ENCODE measurements around the gene KLHL36.

Gene KLHL36

DNA sequence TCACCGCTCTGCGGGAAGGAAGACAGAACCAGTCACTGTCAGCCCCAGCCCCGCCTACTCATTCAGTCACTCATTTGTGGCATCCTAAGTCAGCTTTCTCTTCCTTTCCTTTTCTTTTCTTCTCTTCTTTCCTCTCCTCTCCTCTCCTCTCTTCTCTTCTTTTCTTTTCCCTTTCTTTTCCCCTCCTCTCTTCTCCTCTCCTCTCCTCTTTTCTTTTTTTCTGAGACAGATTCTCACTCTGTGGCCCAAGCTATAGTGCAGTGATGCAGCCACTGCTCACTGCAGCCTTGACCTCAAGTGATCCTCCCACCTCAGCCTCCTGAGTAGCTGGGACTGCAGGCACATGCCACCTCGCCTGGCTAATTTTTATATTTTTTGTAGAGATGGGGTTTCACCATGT lies 10.6 kb upstream of the KLHL36 start:
- Histone ChIP-seq H3K9ac (ENCODE audit: low read depth, low read length, poor library complexity) (no peak overlapping the region), H3K27me3 (ENCODE audit: control insufficient read depth in 3 of 3, insufficient read depth in 3 of 3, low read depth in 1 of 3, low read length in 3 of 3) (no peaks in the 10 kb centered on the region), H3K14ac (ENCODE audit: low read length) (no peak overlapping the region), H3K79me1 (ENCODE audit: low read depth, low read length) (peaks cover 2% of the 10 kb centered on the region), H3K36me3 (replicated peaks in 1 of 2; ENCODE audit: control insufficient read depth in 2 of 2, insufficient read depth in 2 of 2, low read length in 2 of 2) (no peaks in the 10 kb centered on the region), H2BK5ac (ENCODE audit: low read length) (no peak overlapping the region), H2AFZ (ENCODE audit: low read length) (no peak overlapping the region), H3K18ac (ENCODE audit: low read length) (no peak overlapping the region), H3K23ac (ENCODE audit: low read depth, low read length, poor library complexity) (no peak overlapping the region), H4K8ac (ENCODE audit: low read depth, low read length) (no peak overlapping the region), H3K4ac (ENCODE audit: low read length) (no peak overlapping the region), H3K27ac (replicated peaks; ENCODE audit: low read length) (no peak overlapping the region), H4K91ac (ENCODE audit: low read depth, low read length, poor library complexity) (no peak overlapping the region), H2AK5ac (ENCODE audit: low read depth, low read length) (no peak overlapping the region), H2BK15ac (ENCODE audit: low read length) (no peak overlapping the region), H2BK120ac (ENCODE audit: low read depth, low read length) (no peak overlapping the region), H3K4me1 (ENCODE audit: control insufficient read depth in 2 of 2, insufficient read depth in 1 of 2, low read depth in 1 of 2, low read length in 2 of 2) (peaks cover 2 to 31% of the 10 kb centered on the region in 2 donors), H3K4me2 (ENCODE audit: insufficient read depth, low read length, poor library complexity, severe bottlenecking) (no peak overlapping the region), H3K9me3 (replicated peaks in 1 of 2; ENCODE audit: control insufficient read depth in 2 of 2, insufficient read depth in 1 of 2, low read depth in 1 of 2, low read length in 2 of 2) (no peaks in the 10 kb centered on the region), H2BK12ac (ENCODE audit: low read length) (no peak overlapping the region), H3K4me3 (ENCODE audit: low read length in 2 of 2) (no peak overlapping the region)
- no peak for DNase-seq (ENCODE audit: low spot score)
- WGBS, 2 donors (ENCODE audit: extremely low coverage in 2 of 2, insufficient read length in 2 of 2, insufficient replicate concordance in 1 of 2) = no CpG with 5 or more reads among the region's 4 CpGs

DNA sequence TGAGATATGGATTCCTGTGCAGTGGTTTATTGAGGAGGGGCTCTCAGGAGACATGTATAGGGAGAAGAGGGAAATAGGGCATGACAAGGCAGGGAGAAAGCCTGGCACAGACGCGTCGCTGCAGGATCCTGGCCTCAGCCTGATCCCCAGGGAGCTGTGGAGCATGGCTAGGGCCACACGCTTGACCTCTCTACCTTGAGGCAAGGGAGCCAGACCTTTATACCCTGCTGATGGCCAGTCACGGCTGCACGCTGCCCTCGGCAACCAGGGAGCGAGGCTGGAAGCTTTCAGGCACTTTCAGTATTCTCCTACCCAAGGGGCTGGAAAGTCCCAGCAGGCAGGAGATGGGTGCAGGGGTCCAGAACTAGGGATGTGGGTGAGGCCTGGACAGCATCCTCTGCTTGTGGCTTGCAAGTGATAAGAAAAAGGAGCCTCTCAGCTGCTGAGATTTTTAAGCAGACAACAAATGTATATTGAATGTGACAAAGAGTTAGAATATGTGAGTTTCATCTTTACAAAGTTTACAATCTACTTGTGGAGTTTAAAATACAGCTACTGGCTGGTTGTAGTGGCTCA lies 10.0 kb upstream of the KLHL36 start:
- H4K8ac ChIP-seq (ENCODE audit: low read depth, low read length) = no peak overlapping the region
- H3K4ac ChIP-seq (ENCODE audit: low read length) = no peak overlapping the region
- peaks cover 4 to 37% of the 10 kb centered on the region in 2 donors for H3K4me1 ChIP-seq (ENCODE audit: control insufficient read depth in 2 of 2, insufficient read depth in 1 of 2, low read depth in 1 of 2, low read length in 2 of 2)
- no peak overlapping the region for H2BK15ac ChIP-seq (ENCODE audit: low read length)
- no peak overlapping the region for H3K4me3 ChIP-seq (ENCODE audit: low read length in 2 of 2)
- peaks cover 2% of the 10 kb centered on the region for H3K79me1 ChIP-seq (ENCODE audit: low read depth, low read length)
- H2BK12ac ChIP-seq (ENCODE audit: low read length) = no peak overlapping the region
- DNase-seq (ENCODE audit: low spot score) = no peak
- no peak overlapping the region for H2AK5ac ChIP-seq (ENCODE audit: low read depth, low read length)
- no peak overlapping the region for H3K18ac ChIP-seq (ENCODE audit: low read length)
- no peak overlapping the region for H3K4me2 ChIP-seq (ENCODE audit: insufficient read depth, low read length, poor library complexity, severe bottlenecking)
- no peak overlapping the region for H3K14ac ChIP-seq (ENCODE audit: low read length)
- WGBS, 2 donors (ENCODE audit: extremely low coverage in 2 of 2, insufficient read length in 2 of 2, insufficient replicate concordance in 1 of 2) = no CpG with 5 or more reads among the region's 8 CpGs
- H2BK120ac ChIP-seq (ENCODE audit: low read depth, low read length) = no peak overlapping the region
- no peaks in the 10 kb centered on the region for H3K27me3 ChIP-seq (ENCODE audit: control insufficient read depth in 3 of 3, insufficient read depth in 3 of 3, low read depth in 1 of 3, low read length in 3 of 3)
- H3K23ac ChIP-seq (ENCODE audit: low read depth, low read length, poor library complexity) = no peak overlapping the region
- H3K9ac ChIP-seq (ENCODE audit: low read depth, low read length, poor library complexity) = no peak overlapping the region
- H4K91ac ChIP-seq (ENCODE audit: low read depth, low read length, poor library complexity) = no peak overlapping the region
- no peak overlapping the region for H2BK5ac ChIP-seq (ENCODE audit: low read length)
- H2AFZ ChIP-seq (ENCODE audit: low read length) = no peak overlapping the region
- H3K9me3 ChIP-seq (replicated peaks in 1 of 2; ENCODE audit: control insufficient read depth in 2 of 2, insufficient read depth in 1 of 2, low read depth in 1 of 2, low read length in 2 of 2) = no peaks in the 10 kb centered on the region
- H3K27ac ChIP-seq (replicated peaks; ENCODE audit: low read length) = no peak overlapping the region
- no peaks in the 10 kb centered on the region for H3K36me3 ChIP-seq (replicated peaks in 1 of 2; ENCODE audit: control insufficient read depth in 2 of 2, insufficient read depth in 2 of 2, low read length in 2 of 2)

DNA sequence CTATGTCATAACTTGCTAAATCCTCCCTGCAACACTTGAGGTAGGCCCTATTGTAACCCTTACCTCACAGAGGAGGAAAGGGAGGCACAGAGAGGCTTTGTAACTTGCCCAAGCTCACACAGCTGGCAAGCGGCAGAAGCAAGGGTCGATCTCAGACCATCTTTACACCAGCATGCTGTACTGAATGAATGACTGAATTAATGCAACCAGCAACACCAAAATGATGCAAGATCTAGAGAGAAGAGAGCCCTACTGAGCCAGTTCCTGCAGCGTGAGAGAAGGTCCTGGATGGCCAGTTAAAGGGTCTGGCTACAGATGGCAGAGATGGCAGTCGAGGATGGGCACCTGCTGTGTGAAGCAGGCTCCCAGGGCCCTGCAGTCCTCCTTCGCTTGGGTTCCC lies 8.2 kb upstream of the KLHL36 start:
- Histone ChIP-seq H3K27ac (replicated peaks; ENCODE audit: low read length) (no peak overlapping the region), H2BK120ac (ENCODE audit: low read depth, low read length) (no peak overlapping the region), H3K27me3 (ENCODE audit: control insufficient read depth in 3 of 3, insufficient read depth in 3 of 3, low read depth in 1 of 3, low read length in 3 of 3) (no peaks in the 10 kb centered on the region), H3K4me3 (ENCODE audit: low read length in 2 of 2) (no peak overlapping the region), H2BK15ac (ENCODE audit: low read length) (no peak overlapping the region), H3K9ac (ENCODE audit: low read depth, low read length, poor library complexity) (no peak overlapping the region), H2BK12ac (ENCODE audit: low read length) (no peak overlapping the region), H2AFZ (ENCODE audit: low read length) (no peak overlapping the region), H4K91ac (ENCODE audit: low read depth, low read length, poor library complexity) (no peak overlapping the region), H3K4me2 (ENCODE audit: insufficient read depth, low read length, poor library complexity, severe bottlenecking) (no peak overlapping the region), H3K36me3 (replicated peaks in 1 of 2; ENCODE audit: control insufficient read depth in 2 of 2, insufficient read depth in 2 of 2, low read length in 2 of 2) (no peaks in the 10 kb centered on the region), H3K14ac (ENCODE audit: low read length) (no peak overlapping the region), H2BK5ac (ENCODE audit: low read length) (no peak overlapping the region), H3K4me1 (ENCODE audit: control insufficient read depth in 2 of 2, insufficient read depth in 1 of 2, low read depth in 1 of 2, low read length in 2 of 2) (peaks cover 4 to 49% of the 10 kb centered on the region in 2 donors), H3K79me1 (ENCODE audit: low read depth, low read length) (no peaks in the 10 kb centered on the region), H3K23ac (ENCODE audit: low read depth, low read length, poor library complexity) (peak overlapping the region; percentile 31), H2AK5ac (ENCODE audit: low read depth, low read length) (peak overlapping the region; percentile 28), H3K9me3 (replicated peaks in 1 of 2; ENCODE audit: control insufficient read depth in 2 of 2, insufficient read depth in 1 of 2, low read depth in 1 of 2, low read length in 2 of 2) (no peaks in the 10 kb centered on the region), H3K18ac (ENCODE audit: low read length) (no peak overlapping the region), H4K8ac (ENCODE audit: low read depth, low read length) (no peak overlapping the region), H3K4ac (ENCODE audit: low read length) (no peak overlapping the region)
- DNase-seq (ENCODE audit: low spot score) = no peak
- no CpG with 5 or more reads among the region's 5 CpGs for WGBS, 2 donors (ENCODE audit: extremely low coverage in 2 of 2, insufficient read length in 2 of 2, insufficient replicate concordance in 1 of 2)

DNA sequence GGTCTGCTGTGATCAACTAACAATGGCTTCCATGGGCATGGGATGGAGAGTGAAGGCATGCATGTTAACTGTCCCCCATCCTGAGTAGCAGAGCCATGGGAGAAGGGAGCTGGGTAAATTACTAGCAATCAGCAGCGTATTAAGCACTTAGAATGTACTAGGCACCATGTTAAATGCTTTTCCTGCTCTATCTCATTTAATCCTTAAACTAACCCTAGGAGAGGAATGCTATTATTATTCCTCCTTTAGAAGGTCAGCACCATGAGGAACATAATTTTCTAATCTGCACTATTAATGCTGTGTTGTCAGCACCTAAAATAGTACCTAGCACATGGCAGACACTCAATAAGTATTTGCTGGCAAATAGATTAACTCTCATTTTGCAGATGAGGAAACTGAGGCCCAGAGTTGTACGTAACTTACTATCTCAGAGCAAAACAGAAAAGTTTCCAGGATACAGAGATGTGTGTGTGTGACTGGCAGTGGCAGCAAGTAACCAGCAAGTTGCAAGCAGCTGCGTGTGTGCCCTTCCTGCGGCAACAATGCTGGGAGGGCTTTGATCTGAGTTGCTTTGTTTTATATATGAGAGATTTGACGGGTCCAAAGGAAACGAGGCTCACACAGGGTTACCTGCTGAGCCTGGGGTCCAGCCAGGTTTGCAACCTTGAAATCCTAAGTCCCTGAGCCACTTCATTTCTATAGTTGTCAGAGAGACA lies 6.5 kb upstream of the KLHL36 start:
- Histone ChIP-seq H3K18ac (ENCODE audit: low read length) (no peak overlapping the region), H3K9ac (ENCODE audit: low read depth, low read length, poor library complexity) (no peak overlapping the region), H2BK120ac (ENCODE audit: low read depth, low read length) (no peak overlapping the region), H2AFZ (ENCODE audit: low read length) (no peak overlapping the region), H4K8ac (ENCODE audit: low read depth, low read length) (no peak overlapping the region), H3K4me2 (ENCODE audit: insufficient read depth, low read length, poor library complexity, severe bottlenecking) (no peak overlapping the region), H2AK5ac (ENCODE audit: low read depth, low read length) (no peak overlapping the region), H3K36me3 (replicated peaks in 1 of 2; ENCODE audit: control insufficient read depth in 2 of 2, insufficient read depth in 2 of 2, low read length in 2 of 2) (no peaks in the 10 kb centered on the region), H3K79me1 (ENCODE audit: low read depth, low read length) (no peaks in the 10 kb centered on the region), H3K4ac (ENCODE audit: low read length) (no peak overlapping the region), H3K4me1 (ENCODE audit: control insufficient read depth in 2 of 2, insufficient read depth in 1 of 2, low read depth in 1 of 2, low read length in 2 of 2) (peaks cover 7 to 49% of the 10 kb centered on the region in 2 donors), H2BK15ac (ENCODE audit: low read length) (no peak overlapping the region), H3K9me3 (replicated peaks in 1 of 2; ENCODE audit: control insufficient read depth in 2 of 2, insufficient read depth in 1 of 2, low read depth in 1 of 2, low read length in 2 of 2) (no peaks in the 10 kb centered on the region), H4K91ac (ENCODE audit: low read depth, low read length, poor library complexity) (no peak overlapping the region), H3K14ac (ENCODE audit: low read length) (no peak overlapping the region), H3K4me3 (ENCODE audit: low read length in 2 of 2) (no peak overlapping the region), H3K27me3 (ENCODE audit: control insufficient read depth in 3 of 3, insufficient read depth in 3 of 3, low read depth in 1 of 3, low read length in 3 of 3) (no peaks in the 10 kb centered on the region), H2BK12ac (ENCODE audit: low read length) (no peak overlapping the region), H2BK5ac (ENCODE audit: low read length) (no peak overlapping the region), H3K27ac (replicated peaks; ENCODE audit: low read length) (no peak overlapping the region), H3K23ac (ENCODE audit: low read depth, low read length, poor library complexity) (no peak overlapping the region)
- no CpG with 5 or more reads among the region's 6 CpGs for WGBS, 2 donors (ENCODE audit: extremely low coverage in 2 of 2, insufficient read length in 2 of 2, insufficient replicate concordance in 1 of 2)
- no peak for DNase-seq (ENCODE audit: low spot score)
